Esophagus squamous epithelium (tissue), 5 donors: ENCODE results near the gene CTXND1. TPM values are rescaled to one million over a fixed set of nuclear protein-coding genes. Genes with fewer than 3 reads are reported as not detected.

ENCODE experiments used
- DNase-seq: peaks from one replicate; lab custom pipeline; 2025; lab: John Stamatoyannopoulos, UW
- H3K27ac ChIP-seq, 4 donors: fragments of 200-600 bp; sonication (generic); one replicate each; pipeline ENCODE4 v1.5.1; 2016 to 2019; ENCODE audit warnings: mild to moderate bottlenecking in 1 of 4
- H3K27me3 ChIP-seq, 4 donors: fragments of 200-600 bp; sonication (generic); 1 replicate in 3 of 4; 2 replicates in 1 of 4; pipeline versions ENCODE4 v1.5.1 to v1.6.0; 2017 to 2021; ENCODE audit warnings: antibody characterized with exemption in 1 of 4
- H3K36me3 ChIP-seq, 3 donors: fragments of 200-600 bp; sonication (generic); one replicate each; pipeline ENCODE4 v1.5.1; 2016 to 2019
- H3K4me1 ChIP-seq, 3 donors: fragments of 200-600 bp; sonication (generic); one replicate each; pipeline ENCODE4 v1.5.1; 2017 to 2019
- H3K4me3 ChIP-seq, 4 donors: fragments of 200-600 bp; sonication (generic); 1 replicate in 3 of 4; 2 replicates in 1 of 4; pipeline ENCODE4 v1.5.1; 2016 to 2019; ENCODE audit warnings: mild to moderate bottlenecking in 2 of 4, moderate library complexity in 1 of 4
- H3K9me3 ChIP-seq, 3 donors: fragments of 200-600 bp; sonication (generic); one replicate each; pipeline ENCODE4 v1.5.1; 2016 to 2019
- POLR2A ChIP-seq, 4 donors: fragments of 450-650 bp; IDR thresholded peaks; one replicate each; pipeline ENCODE4 v1.6.1; 2017; ENCODE audit warnings: antibody characterized with exemption in 4 of 4, mild to moderate bottlenecking in 4 of 4, moderate library complexity in 3 of 4
- WGBS, 2 donors: methylation state at CpG; one replicate each; pipeline ENCODE4 v1.1.5; 2018; 5-methylcytosine and 5-hydroxymethylcytosine counted together
- intact Hi-C: fragments of 100-400 bp; cut with DNase I; formaldehyde crosslinking; loops from one replicate; pipeline ENCODE4 v1.15.0; 2022
- total RNA-seq, 4 donors: library from RNA; depleted of rRNA; stranded (reverse); fragments of >200 nt; gene quantifications; one replicate each; pipeline ENCODE4 v1.1.0, GENCODE V29; 2016
- TF ChIP-seq, protein P1 (sequence below), 6 experiments: fragments of 450-650 bp in 4 of 6; fragments of 200-600 bp in 2 of 6; sonication (generic) in 2 of 6; IDR thresholded peaks; one replicate each; pipeline ENCODE4 v1.5.1; 2016 to 2019; ENCODE audit warnings: antibody characterized with exemption in 6 of 6, mild to moderate bottlenecking in 4 of 6, moderate library complexity in 4 of 6
- donor health status: DM: yes; HTN: yes; CAD: no.

The CTXND1 gene
- total RNA-seq, 4 donors from 2014 or later: not detected

- Histone ChIP-seq H3K9me3 (no peaks in the 10 kb centered on the region), H3K27ac (no peak overlapping the region), H3K4me3 (no peak overlapping the region), H3K27me3 (peaks cover 0 to 16% (median 0%) of the 10 kb centered on the region in 4 donors), H3K4me1 (no peaks in the 10 kb centered on the region), H3K36me3 (no peaks in the 10 kb centered on the region)
- no peak for TF ChIP-seq POLR2A (IDR thresholded peaks at IDR 0.05)
- TF ChIP-seq, protein P1, sequence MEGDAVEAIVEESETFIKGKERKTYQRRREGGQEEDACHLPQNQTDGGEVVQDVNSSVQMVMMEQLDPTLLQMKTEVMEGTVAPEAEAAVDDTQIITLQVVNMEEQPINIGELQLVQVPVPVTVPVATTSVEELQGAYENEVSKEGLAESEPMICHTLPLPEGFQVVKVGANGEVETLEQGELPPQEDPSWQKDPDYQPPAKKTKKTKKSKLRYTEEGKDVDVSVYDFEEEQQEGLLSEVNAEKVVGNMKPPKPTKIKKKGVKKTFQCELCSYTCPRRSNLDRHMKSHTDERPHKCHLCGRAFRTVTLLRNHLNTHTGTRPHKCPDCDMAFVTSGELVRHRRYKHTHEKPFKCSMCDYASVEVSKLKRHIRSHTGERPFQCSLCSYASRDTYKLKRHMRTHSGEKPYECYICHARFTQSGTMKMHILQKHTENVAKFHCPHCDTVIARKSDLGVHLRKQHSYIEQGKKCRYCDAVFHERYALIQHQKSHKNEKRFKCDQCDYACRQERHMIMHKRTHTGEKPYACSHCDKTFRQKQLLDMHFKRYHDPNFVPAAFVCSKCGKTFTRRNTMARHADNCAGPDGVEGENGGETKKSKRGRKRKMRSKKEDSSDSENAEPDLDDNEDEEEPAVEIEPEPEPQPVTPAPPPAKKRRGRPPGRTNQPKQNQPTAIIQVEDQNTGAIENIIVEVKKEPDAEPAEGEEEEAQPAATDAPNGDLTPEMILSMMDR (IDR thresholded peaks at IDR 0.05): no peak
- 0 to 20% methylated on average over 1 of the region's 3 CpGs for WGBS, 2 donors
- no peak for DNase-seq
- intact Hi-C loops: no loop called here
Observed at GRCh38 chr15:80275961-80276360, 23.9 kb upstream of the CTXND1 start.

DNA sequence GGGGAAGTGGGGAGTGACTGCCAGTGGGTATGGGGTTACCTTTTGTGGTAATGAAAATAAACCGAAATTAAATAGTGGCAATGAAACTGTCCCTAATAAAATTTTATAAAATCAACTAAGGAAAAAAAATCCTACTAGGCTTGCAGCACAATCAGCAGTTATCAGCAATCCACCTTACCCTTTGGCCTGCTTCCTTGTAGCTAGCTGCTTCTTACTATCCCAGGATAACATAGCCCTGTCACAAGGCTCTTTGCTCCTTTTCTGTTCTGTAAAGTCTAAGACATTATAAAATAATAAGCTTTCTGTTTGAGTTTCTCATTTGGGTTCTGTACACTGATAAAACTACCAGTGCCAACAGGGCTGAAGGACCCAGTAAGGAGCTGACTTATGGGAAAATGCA, 23.0 kb upstream of the CTXND1 start:
- H3K4me1 ChIP-seq: no peaks in the 10 kb centered on the region
- intact Hi-C loops: no loop called here
- no peak for TF ChIP-seq POLR2A (IDR thresholded peaks at IDR 0.05)
- TF ChIP-seq, protein P1 (IDR thresholded peaks at IDR 0.05): no peak
- H3K27me3 ChIP-seq: peaks cover 0 to 16% (median 0%) of the 10 kb centered on the region in 4 donors
- H3K27ac ChIP-seq: no peak overlapping the region
- WGBS, 2 donors: 73 to 86% methylated on average over 1 of the region's 1 CpG
- no peak for DNase-seq
- H3K4me3 ChIP-seq: no peak overlapping the region
- no peaks in the 10 kb centered on the region for H3K36me3 ChIP-seq
- H3K9me3 ChIP-seq: no peaks in the 10 kb centered on the region

DNA sequence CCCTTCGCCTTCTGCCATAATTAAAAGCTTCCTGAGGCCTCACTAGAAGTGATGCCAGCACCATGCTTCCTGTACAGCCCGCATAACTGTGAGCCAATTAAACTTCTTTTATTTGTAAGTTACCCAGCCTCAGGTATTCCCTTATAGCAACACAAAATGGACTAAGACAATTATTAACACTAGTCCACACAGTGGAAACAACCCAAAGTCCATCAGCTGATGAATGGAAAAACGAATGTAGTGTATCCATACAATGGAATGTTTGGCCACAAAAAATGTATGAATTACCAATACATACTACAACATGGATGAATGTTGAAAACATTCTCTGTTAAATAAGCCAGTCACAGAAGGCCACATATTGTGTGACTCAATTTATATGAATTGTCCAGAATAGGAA, 22.5 kb upstream of the CTXND1 start:
- no peaks in the 10 kb centered on the region for H3K9me3 ChIP-seq
- 65 to 83% methylated on average over 3 of the region's 3 CpGs for WGBS, 2 donors
- intact Hi-C loops: no loop called here
- TF ChIP-seq, protein P1 (IDR thresholded peaks at IDR 0.05): no peak
- no peak for TF ChIP-seq POLR2A (IDR thresholded peaks at IDR 0.05)
- no peak overlapping the region for H3K4me3 ChIP-seq
- H3K27me3 ChIP-seq: peaks cover 0 to 16% (median 0%) of the 10 kb centered on the region in 4 donors
- H3K27ac ChIP-seq: no peak overlapping the region
- H3K4me1 ChIP-seq: no peaks in the 10 kb centered on the region
- no peak for DNase-seq
- no peaks in the 10 kb centered on the region for H3K36me3 ChIP-seq

DNA sequence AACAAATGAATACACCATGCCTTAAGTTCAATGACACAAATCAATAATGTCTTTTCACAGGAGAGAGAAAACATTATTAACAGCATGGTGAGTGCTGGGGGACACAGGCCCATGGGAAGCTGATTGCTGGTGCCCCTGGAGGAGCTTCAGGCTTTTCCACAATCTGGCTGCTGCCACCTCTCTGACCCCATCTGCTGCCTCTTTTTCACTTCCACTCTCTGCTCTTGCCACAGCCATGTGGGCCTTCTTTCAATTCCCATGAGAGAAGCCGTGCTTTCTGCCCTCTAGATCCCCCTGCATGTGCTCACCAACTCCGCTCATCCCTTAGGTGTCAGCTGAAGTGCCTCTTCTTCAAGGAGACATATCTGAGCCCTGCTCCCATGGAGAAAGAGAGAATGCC, 21.0 kb upstream of the CTXND1 start:
- H3K27me3 ChIP-seq: peaks cover 0 to 19% (median 0%) of the 10 kb centered on the region in 4 donors
- H3K27ac ChIP-seq: no peak overlapping the region
- no peaks in the 10 kb centered on the region for H3K9me3 ChIP-seq
- 71 to 75% methylated on average over 2 of the region's 2 CpGs for WGBS, 2 donors
- H3K4me3 ChIP-seq: no peak overlapping the region
- no peak for TF ChIP-seq POLR2A (IDR thresholded peaks at IDR 0.05)
- TF ChIP-seq, protein P1 (IDR thresholded peaks at IDR 0.05): no peak
- intact Hi-C loops: no loop called here
- H3K36me3 ChIP-seq: no peaks in the 10 kb centered on the region
- no peaks in the 10 kb centered on the region for H3K4me1 ChIP-seq
- DNase-seq: no peak

GRCh38 chr15:80270472-80270871, 18.5 kb upstream of the CTXND1 start:
- TF ChIP-seq, protein P1 (IDR thresholded peaks at IDR 0.05): no peak
- no peak for TF ChIP-seq POLR2A (IDR thresholded peaks at IDR 0.05)
- Histone ChIP-seq H3K27me3 (peaks cover 0 to 32% (median 0%) of the 10 kb centered on the region in 4 donors), H3K36me3 (no peaks in the 10 kb centered on the region), H3K4me3 (no peak overlapping the region), H3K27ac (no peak overlapping the region), H3K4me1 (no peaks in the 10 kb centered on the region), H3K9me3 (no peaks in the 10 kb centered on the region)
- no peak for DNase-seq
- intact Hi-C loops: no loop called here
- WGBS, 2 donors: 60 to 62% methylated on average over 1 of the region's 1 CpG
